Vagina (tissue), 2 donors: ENCODE data around the gene POU2F1. TPM values are rescaled to one million over a fixed set of nuclear protein-coding genes. Genes with fewer than 3 reads are reported as not detected.

Source experiments
- DNase-seq, 2 donors: peaks; one replicate each; pipeline ENCODE4 v3.0.0-alpha.2; 2017; ENCODE audit errors: extremely low spot score in 2 of 2
- H3K27ac ChIP-seq: fragments of 200-600 bp; sonication (generic); one replicate; pipeline ENCODE4 v1.5.1; 2019
- H3K27me3 ChIP-seq: fragments of 200-600 bp; sonication (generic); one replicate; pipeline ENCODE4 v1.5.1; 2019
- H3K36me3 ChIP-seq, 2 donors: fragments of 200-600 bp; sonication (generic); one replicate each; pipeline ENCODE4 v1.5.1; 2017 to 2019
- H3K4me1 ChIP-seq: fragments of 200-600 bp; sonication (generic); one replicate; pipeline ENCODE4 v1.5.1; 2019
- H3K4me3 ChIP-seq, 2 donors: fragments of 200-600 bp; sonication (generic); 1 replicate in 1 of 2; 2 replicates in 1 of 2; pipeline ENCODE4 v1.5.1; 2016 to 2019
- H3K9me3 ChIP-seq: fragments of 200-600 bp; sonication (generic); one replicate; pipeline ENCODE4 v1.5.1; 2019
- POLR2A ChIP-seq, 2 donors: fragments of 450-650 bp; IDR thresholded peaks; one replicate each; pipeline ENCODE4 v1.6.1; 2017; ENCODE audit warnings: antibody characterized with exemption in 2 of 2, mild to moderate bottlenecking in 2 of 2, moderate library complexity in 2 of 2
- POLR2AphosphoS5 ChIP-seq, 2 donors: sonication (generic); formaldehyde crosslinking; IDR thresholded peaks; one replicate each; pipeline ENCODE4 v1.9.0; 2017; ENCODE audit warnings: antibody characterized with exemption in 2 of 2, mild to moderate bottlenecking in 2 of 2, low read depth in 1 of 2; ENCODE audit not compliant: insufficient read depth in 1 of 2
- intact Hi-C: fragments of 100-400 bp; cut with DNase I; formaldehyde crosslinking; loops from one replicate; pipeline ENCODE4 v1.15.1; 2023
- total RNA-seq: library from RNA; depleted of rRNA; stranded (reverse); fragments of >200 nt; gene quantifications from one replicate; pipeline ENCODE4 v1.2.3, GENCODE V29; 2016
- TF ChIP-seq, protein P1 (sequence below), 3 experiments: fragments of 450-650 bp in 2 of 3; fragments of 200-600 bp in 1 of 3; sonication (generic) in 1 of 3; IDR thresholded peaks; one replicate each; pipeline ENCODE4 v1.5.1; 2017 to 2019; ENCODE audit warnings: antibody characterized with exemption in 3 of 3, mild to moderate bottlenecking in 2 of 3, moderate library complexity in 2 of 3

The POU2F1 gene
- total RNA-seq, 1 donor from 2014 or later: 10.8 TPM

GRCh38 chr1:167463875-167464575 lies 243.3 kb downstream of the POU2F1 start:
- Histone ChIP-seq H3K27ac (no peak overlapping the region), H3K4me3 (no peak overlapping the region), H3K4me1 (no peaks in the 10 kb centered on the region), H3K36me3 (no peaks in the 10 kb centered on the region), H3K27me3 (no peaks in the 10 kb centered on the region), H3K9me3 (no peaks in the 10 kb centered on the region)
- TF ChIP-seq POLR2AphosphoS5 (IDR thresholded peaks at IDR 0.05; ENCODE audit: insufficient read depth in 1 of 2, low read depth in 1 of 2): no peak
- TF ChIP-seq, protein P1, sequence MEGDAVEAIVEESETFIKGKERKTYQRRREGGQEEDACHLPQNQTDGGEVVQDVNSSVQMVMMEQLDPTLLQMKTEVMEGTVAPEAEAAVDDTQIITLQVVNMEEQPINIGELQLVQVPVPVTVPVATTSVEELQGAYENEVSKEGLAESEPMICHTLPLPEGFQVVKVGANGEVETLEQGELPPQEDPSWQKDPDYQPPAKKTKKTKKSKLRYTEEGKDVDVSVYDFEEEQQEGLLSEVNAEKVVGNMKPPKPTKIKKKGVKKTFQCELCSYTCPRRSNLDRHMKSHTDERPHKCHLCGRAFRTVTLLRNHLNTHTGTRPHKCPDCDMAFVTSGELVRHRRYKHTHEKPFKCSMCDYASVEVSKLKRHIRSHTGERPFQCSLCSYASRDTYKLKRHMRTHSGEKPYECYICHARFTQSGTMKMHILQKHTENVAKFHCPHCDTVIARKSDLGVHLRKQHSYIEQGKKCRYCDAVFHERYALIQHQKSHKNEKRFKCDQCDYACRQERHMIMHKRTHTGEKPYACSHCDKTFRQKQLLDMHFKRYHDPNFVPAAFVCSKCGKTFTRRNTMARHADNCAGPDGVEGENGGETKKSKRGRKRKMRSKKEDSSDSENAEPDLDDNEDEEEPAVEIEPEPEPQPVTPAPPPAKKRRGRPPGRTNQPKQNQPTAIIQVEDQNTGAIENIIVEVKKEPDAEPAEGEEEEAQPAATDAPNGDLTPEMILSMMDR (IDR thresholded peaks at IDR 0.05): no peak
- DNase-seq: no peak
- intact Hi-C loops: no loop called here

GRCh38 chr1:167465018-167465417 lies 244.3 kb downstream of the POU2F1 start:
- Histone ChIP-seq H3K27ac (no peak overlapping the region), H3K9me3 (no peaks in the 10 kb centered on the region), H3K4me1 (no peaks in the 10 kb centered on the region), H3K27me3 (no peaks in the 10 kb centered on the region), H3K4me3 (no peak overlapping the region), H3K36me3 (no peaks in the 10 kb centered on the region)
- TF ChIP-seq POLR2A (IDR thresholded peaks at IDR 0.05) (no peak), POLR2AphosphoS5 (IDR thresholded peaks at IDR 0.05; ENCODE audit: insufficient read depth in 1 of 2, low read depth in 1 of 2) (no peak)
- TF ChIP-seq, protein P1 (IDR thresholded peaks at IDR 0.05): no peak
- DNase-seq: no peak
- intact Hi-C loops: no loop called here

DNA sequence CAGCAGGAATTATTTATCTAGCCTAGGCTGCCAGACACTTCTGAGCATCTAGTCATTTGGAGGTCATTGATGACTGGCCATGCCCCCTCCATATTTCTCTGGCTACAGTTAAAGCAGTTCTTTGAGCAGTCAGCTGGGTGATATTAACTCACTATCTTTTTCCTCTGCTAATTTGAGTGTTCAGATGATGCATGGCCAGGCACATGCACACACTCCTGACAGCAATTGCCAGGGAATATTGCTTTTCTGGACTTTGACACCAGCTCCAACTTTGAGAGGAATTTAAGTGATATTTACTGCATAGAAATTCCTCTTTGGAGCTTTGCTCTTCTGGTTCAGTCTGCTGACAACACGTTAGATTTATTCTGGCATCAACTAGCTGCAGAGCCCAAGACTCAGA lies 245.1 kb downstream of the POU2F1 start:
- H3K9me3 ChIP-seq: no peaks in the 10 kb centered on the region
- H3K4me1 ChIP-seq: no peaks in the 10 kb centered on the region
- H3K27ac ChIP-seq: no peak overlapping the region
- H3K27me3 ChIP-seq: no peaks in the 10 kb centered on the region
- no peak for DNase-seq
- no peaks in the 10 kb centered on the region for H3K36me3 ChIP-seq
- intact Hi-C loops: no loop called here
- no peak overlapping the region for H3K4me3 ChIP-seq
- TF ChIP-seq POLR2AphosphoS5 (IDR thresholded peaks at IDR 0.05; ENCODE audit: insufficient read depth in 1 of 2, low read depth in 1 of 2) (no peak), POLR2A (IDR thresholded peaks at IDR 0.05) (no peak)
- TF ChIP-seq, protein P1 (IDR thresholded peaks at IDR 0.05): no peak

DNA sequence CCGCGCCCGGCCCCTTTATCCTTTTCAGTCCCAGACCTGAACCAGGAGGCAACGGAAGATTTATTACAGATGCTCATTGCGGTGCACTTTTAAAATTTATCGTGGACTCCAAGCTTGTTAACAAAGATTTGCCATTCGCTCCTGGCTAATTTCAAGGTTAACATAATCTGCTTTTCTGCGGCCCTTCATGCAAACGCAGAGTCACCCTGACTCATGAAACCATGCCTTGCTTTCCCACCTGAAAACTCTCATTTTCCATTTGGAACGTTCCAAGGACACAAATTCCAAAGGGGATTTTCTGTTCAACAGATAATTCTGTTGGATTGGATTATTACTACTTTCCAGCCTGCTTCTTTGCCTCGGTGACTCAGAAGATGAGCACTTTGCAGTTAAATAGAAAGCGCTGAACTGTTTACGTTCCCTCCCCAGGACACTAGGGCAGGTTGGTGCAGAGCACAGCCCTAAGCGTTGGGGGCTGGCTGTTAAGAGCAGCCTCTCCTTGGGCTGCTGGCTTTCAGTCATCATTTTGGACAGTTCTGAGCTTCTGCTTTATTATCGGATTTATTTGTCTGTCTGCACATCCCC lies 246.5 kb downstream of the POU2F1 start:
- H3K27ac ChIP-seq: no peak overlapping the region
- DNase-seq: no peak

More for the DNA sequence above, 246.5 kb downstream of the POU2F1 start:
- H3K4me3 ChIP-seq: no peak overlapping the region
- no peaks in the 10 kb centered on the region for H3K9me3 ChIP-seq
- no peaks in the 10 kb centered on the region for H3K27me3 ChIP-seq
- intact Hi-C loops: no loop called here
- no peak for TF ChIP-seq POLR2AphosphoS5 (IDR thresholded peaks at IDR 0.05; ENCODE audit: insufficient read depth in 1 of 2, low read depth in 1 of 2)
- TF ChIP-seq, protein P1 (IDR thresholded peaks at IDR 0.05): no peak
- TF ChIP-seq POLR2A (IDR thresholded peaks at IDR 0.05): no peak
- H3K4me1 ChIP-seq: no peaks in the 10 kb centered on the region
- H3K36me3 ChIP-seq: no peaks in the 10 kb centered on the region
